KMS-11 (cell line): ENCODE data around the gene PSMG2.

Source experiments
- H2AFZ ChIP-seq: fragments of 200-600 bp; sonication (generic); 2 replicates; pipeline ENCODE4 v1.6.1; 2016; ENCODE audit warnings: antibody characterized with exemption, mixed run types, low read depth
- H3K27ac ChIP-seq: fragments of 200-600 bp; sonication (generic); 2 replicates; pipeline ENCODE4 v1.6.1; 2016; ENCODE audit warnings: mild to moderate bottlenecking, mixed run types
- H3K27me3 ChIP-seq: fragments of 200-600 bp; sonication (generic); 2 replicates; pipeline ENCODE4 v1.6.1; 2017; ENCODE audit warnings: mild to moderate bottlenecking, low read depth, mixed run types, moderate library complexity; ENCODE audit not compliant: insufficient read depth
- H3K36me3 ChIP-seq: fragments of 200-600 bp; sonication (generic); 2 replicates; pipeline ENCODE4 v1.6.1; 2017; ENCODE audit warnings: mild to moderate bottlenecking, mixed run types; ENCODE audit not compliant: insufficient read depth
- H3K4me1 ChIP-seq: fragments of 200-600 bp; sonication (generic); 2 replicates; pipeline ENCODE4 v1.6.1; 2016; ENCODE audit warnings: mild to moderate bottlenecking, low read depth, mixed run types; ENCODE audit not compliant: poor library complexity, severe bottlenecking
- H3K4me2 ChIP-seq: fragments of 200-600 bp; sonication (generic); 2 replicates; pipeline ENCODE4 v1.7.0; 2016; ENCODE audit warnings: mild to moderate bottlenecking, mixed run types
- H3K4me3 ChIP-seq: fragments of 200-600 bp; sonication (generic); IDR thresholded peaks from 2 replicates; pipeline ENCODE4 v1.6.1; 2017; ENCODE audit warnings: low read depth, low read length, mixed read lengths; ENCODE audit not compliant: insufficient read depth
- H3K79me2 ChIP-seq: fragments of 200-600 bp; sonication (generic); 2 replicates; pipeline ENCODE4 v1.6.1; 2016; ENCODE audit warnings: low read depth, mixed run types; ENCODE audit not compliant: insufficient read depth
- H3K9ac ChIP-seq: fragments of 200-600 bp; sonication (generic); 2 replicates; pipeline ENCODE4 v1.6.1; 2016; ENCODE audit warnings: mild to moderate bottlenecking, mixed run types
- H4K20me1 ChIP-seq: fragments of 200-600 bp; sonication (generic); 2 replicates; pipeline ENCODE4 v1.6.1; 2016; ENCODE audit warnings: mild to moderate bottlenecking, mixed run types; ENCODE audit not compliant: insufficient read depth
- CTCF ChIP-seq: fragments of 200-600 bp; sonication (generic); conservative IDR thresholded peaks from 2 replicates; pipeline ENCODE4 v1.6.1; 2017; ENCODE audit warnings: low read depth, mild to moderate bottlenecking, antibody characterized with exemption, low read length, moderate library complexity, mixed read lengths

The PSMG2 gene

GRCh38 chr18:12772111-12772510 lies 69.3 kb downstream of the PSMG2 start:
- Histone ChIP-seq H3K4me2 (no peak overlapping the region), H3K4me1 (no peaks in the 10 kb centered on the region), H3K36me3 (no peaks in the 10 kb centered on the region), H3K9ac (no peak overlapping the region), H3K27me3 (no peaks in the 10 kb centered on the region), H3K27ac (no peak overlapping the region), H3K4me3 (no peak overlapping the region), H4K20me1 (no peaks in the 10 kb centered on the region), H3K79me2 (no peaks in the 10 kb centered on the region), H2AFZ (no peak overlapping the region)
- no peak for TF ChIP-seq CTCF

- H3K4me1 ChIP-seq, result no peaks in the 10 kb centered on the region
- H3K27me3 ChIP-seq, result no peaks in the 10 kb centered on the region
- H3K9ac ChIP-seq, result no peak overlapping the region
- no peak overlapping the region for H3K4me3 ChIP-seq
- no peak overlapping the region for H3K27ac ChIP-seq
- H2AFZ ChIP-seq, result no peak overlapping the region
- H3K36me3 ChIP-seq, result no peaks in the 10 kb centered on the region
- no peaks in the 10 kb centered on the region for H4K20me1 ChIP-seq
- no peaks in the 10 kb centered on the region for H3K79me2 ChIP-seq
- H3K4me2 ChIP-seq, result no peak overlapping the region
- no peak for TF ChIP-seq CTCF
Observed at GRCh38 chr18:12773369-12773768, 70.5 kb downstream of the PSMG2 start.

- Histone ChIP-seq H3K4me1 (no peaks in the 10 kb centered on the region), H3K4me2 (no peak overlapping the region), H3K9ac (no peak overlapping the region), H3K79me2 (no peaks in the 10 kb centered on the region), H2AFZ (no peak overlapping the region), H3K27ac (no peak overlapping the region), H3K4me3 (no peak overlapping the region), H4K20me1 (no peaks in the 10 kb centered on the region), H3K36me3 (no peaks in the 10 kb centered on the region), H3K27me3 (no peaks in the 10 kb centered on the region)
- no peak for TF ChIP-seq CTCF
Observed at GRCh38 chr18:12774982-12775381, 72.1 kb downstream of the PSMG2 start.
